GM18498 (cell line): ENCODE measurements around the gene C20orf202.
"Not testable (repeated sequence)": the region's sequence is repeated elsewhere in the genome, so short reads cannot be mapped to it uniquely, and the experiment has no call there.

Experiments used
- ATAC-seq: cut with Tn5 transposase; IDR thresholded peaks from one replicate; pipeline ENCODE4 v1.9.1; 2021; ENCODE audit warnings: mild to moderate bottlenecking, moderate library complexity; ENCODE audit not compliant: unreplicated experiment

C20orf202 gene

GRCh38 chr20:1207293-1207878 is 4.1 kb downstream of the C20orf202 start:
- ATAC-seq: no peak

DNA sequence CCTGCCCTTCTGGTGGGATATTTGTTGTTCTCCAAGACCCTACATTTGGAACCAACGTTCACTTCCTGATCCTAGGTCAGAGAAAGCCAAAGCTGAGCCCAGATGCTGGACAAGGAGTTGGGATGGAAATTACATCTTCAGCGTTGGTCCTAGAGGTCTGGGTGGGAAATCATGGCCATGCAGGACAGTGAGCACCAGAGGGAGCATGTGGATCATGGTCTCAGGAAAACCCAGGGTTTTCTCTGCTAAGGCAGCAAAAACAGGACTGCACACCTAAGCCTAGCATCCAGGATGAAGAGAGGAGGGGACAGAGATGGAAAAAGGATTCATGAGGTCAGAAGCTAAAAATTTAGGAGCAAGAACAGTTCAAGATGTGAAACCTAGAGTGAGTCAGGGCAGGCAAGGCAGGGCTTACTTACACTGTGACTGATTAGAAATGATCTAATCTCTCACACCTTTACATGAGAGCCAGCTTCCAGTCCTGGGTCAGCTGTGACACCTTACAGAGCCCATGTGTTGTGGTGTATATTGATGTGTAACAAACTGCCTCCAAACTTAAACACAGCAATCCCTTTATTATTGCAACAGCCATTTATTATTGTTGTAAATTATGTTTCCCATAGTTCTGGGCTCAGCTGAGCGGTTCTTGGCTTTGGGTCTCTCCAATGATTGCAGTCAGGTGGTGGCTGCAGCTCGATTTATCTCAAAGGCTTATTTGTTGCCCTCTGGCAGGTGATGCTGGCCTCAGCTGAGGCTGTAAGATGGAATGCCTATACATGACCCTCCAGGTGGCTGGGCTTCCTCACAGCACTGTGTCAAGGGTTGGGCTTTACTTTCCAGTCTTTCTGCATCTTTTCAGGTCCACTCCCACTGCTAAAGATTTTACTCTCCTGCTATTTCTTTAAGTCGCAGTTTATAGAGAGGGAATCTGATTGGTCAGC is 6.5 kb downstream of the C20orf202 start:
- no peak for ATAC-seq

GRCh38 chr20:1210501-1210900 is 7.2 kb downstream of the C20orf202 start:
- ATAC-seq: no peak

- no peak for ATAC-seq
Measured at GRCh38 chr20:1212023-1212422, 8.8 kb downstream of the C20orf202 start.

GRCh38 chr20:1212607-1213396 is 9.5 kb downstream of the C20orf202 start:
- ATAC-seq: peak; percentile 58

GRCh38 chr20:1214838-1215261 is 11.6 kb downstream of the C20orf202 start:
- ATAC-seq: no peak

DNA sequence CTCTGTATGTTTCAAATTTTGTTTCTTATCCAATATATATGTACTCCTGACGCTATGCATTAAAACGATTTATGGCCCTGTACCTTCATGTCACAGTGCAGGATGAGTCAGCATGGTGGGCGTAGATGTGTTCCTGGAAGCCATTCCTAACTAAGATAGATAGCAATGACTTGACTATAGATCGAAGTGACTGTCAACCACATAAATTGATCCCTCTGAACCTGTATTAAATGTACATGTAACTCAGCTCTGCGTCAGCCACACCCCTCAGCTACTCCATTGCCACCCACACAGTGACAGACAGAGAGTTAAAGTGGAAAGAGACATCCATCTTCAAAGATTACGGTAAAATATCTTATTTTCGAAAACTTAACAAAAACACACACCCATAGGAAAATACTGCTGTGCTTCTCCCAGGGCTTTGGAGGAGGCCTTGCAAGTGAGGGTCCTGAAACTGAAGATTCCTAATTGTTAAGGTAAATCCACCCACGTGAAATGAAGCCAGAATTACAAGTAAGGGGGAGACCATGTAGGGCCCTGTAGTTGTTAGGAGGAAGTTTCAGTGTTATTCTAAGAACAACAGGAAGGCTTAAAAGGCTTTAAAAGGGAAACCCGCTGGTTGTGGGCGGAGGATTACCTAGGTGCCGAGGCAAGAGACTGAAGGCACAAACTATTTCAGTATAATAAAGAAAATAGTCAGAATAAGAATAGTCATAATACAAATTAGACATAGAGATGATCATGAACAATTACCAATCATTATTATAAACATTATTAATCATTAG is 12.3 kb downstream of the C20orf202 start:
- no peak for ATAC-seq

GRCh38 chr20:1216527-1217427 is 13.5 kb downstream of the C20orf202 start:
- ATAC-seq: not testable (repeated sequence)

DNA sequence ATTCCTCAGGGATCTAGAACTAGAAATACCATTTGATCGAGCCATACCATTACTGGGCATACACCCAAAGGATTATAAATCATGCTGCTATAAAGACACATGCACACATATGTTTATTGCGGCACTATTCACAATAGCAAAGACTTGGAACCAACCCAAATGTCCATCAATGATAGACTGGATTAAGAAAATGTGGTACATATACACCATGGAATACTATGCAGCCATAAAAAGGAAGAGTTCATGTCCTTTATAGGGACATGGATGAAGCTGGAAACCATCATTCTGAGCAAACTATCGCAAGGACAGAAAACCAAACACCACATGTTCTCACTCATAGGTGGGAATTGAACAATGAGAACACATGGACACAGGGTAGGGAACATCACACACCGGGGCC is 19.5 kb downstream of the C20orf202 start:
- ATAC-seq: not testable (repeated sequence)

DNA sequence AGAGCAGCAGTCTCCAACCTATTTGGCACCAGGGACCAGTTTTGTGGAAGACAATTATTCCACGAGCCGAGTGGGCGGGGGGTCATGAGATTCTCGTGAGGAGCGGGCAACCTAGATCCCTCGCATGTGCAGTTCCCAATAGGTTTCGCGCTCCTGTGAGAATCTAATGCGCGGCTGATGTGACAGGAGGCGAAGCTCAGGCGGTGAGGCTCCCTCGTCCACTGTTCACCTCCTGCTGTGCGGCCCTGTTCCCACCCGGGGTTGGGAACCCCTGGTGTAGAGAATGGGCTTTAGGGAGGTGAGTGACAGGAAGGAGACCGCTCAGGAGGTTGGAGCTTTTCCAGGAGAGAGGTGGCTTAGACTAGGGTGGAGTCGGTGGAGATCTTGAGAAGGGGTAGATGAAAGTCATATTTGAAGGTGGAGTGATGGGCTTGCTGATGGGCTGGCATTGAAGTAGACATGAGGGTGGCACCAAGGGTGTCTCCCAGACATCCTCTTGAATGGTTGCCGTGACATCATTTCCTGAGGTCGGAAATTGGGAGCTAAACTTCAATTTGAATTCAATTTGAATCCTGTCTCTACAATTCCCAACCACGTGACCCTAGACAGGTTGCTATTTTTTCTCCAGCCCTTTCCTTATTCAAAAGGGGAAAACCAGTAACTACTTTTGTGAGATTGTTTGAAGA is 21.1 kb downstream of the C20orf202 start:
- ATAC-seq: no peak

DNA sequence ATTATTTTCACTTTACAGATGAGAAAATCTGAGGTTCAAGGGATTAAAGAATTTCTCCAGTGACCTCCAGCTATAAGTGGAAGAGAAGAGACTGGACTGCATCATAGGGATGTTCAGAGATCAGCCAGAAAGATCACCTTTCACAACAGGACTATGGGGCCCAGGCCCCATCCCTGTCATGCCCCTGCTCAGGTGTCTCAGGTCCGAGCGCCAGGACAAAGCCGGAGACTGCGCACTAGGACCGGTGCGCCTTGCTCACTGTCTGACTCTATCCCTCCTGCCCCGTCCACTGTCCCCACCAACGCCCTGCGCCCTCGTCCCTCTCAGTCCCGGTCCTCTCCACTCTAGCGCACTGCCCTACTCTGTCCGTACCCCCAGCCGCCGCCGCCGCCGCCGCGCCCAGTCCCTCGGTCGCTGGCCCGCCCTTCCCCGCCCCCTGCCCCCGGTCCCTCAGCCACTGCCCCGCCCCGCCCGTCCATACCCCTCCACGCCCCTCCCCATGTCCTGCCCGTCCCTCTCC is 22.1 kb downstream of the C20orf202 start:
- ATAC-seq: peak; percentile 19

- ATAC-seq: peak; percentile 47
Measured at GRCh38 chr20:1225783-1226654, 22.8 kb downstream of the C20orf202 start, which contains the start of gene RAD21L1. Gene RAD21L1, plus strand, starts transcription at chr20:1226044. Its CDS starts 2,410 bp downstream, at chr20:1228454.

DNA sequence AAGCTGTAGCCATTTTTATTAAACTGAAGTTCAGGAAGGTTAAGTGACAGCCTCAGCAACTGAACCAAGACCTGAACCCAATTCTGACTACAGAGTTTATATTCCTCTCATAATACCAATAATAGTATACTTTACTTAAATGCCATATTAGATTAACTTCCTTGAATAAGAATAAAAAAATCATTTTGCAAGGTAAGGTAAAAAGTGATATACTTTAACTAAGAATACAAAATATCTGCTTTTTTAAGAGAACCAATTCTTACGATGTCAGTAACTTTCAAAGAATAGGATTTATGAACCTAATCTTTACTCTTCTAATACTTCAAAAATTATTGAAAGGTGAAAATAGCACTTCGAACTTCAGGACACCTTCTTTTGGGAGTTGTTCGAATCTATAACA is 26.3 kb downstream of the C20orf202 start:
- no peak for ATAC-seq

DNA sequence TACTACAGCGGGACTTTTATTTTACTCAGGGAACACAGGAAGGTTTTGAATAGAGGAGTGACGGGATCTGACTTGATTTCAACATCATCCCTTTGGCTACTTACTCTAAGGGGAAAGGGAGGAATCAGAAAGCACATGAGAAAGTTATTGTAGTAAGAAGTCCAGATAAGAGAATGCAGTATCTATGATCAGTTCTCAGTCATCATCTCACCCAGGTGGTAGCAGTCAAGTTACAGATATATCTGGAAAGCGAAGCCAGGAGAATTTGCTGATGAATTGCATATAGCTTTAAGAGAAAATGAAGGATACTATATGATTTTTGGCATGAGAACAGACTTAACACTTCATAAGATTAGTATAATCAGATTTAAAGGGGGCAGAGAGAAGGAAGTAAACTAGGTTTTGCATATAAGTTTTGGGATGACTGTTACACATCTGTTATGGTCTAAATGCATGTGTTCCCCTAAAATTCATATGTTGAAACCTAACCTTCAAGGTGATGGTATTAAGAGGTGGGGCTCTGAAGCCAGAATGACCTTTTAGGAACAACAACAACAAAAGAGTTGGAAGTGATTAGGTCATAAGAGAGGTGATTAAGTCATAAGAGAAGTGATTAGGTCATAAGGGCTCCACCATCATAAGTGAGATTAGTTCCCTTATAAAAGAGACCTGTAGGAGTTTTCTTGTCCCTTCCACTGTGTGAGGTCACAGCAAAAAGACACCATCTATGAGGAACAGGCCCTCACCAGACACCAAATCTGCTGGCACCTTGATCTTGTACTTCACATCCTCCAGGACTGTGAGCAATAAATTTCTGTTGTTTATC is 29.2 kb downstream of the C20orf202 start:
- no peak for ATAC-seq

- no peak for ATAC-seq
Measured at GRCh38 chr20:1240549-1240948, 37.3 kb downstream of the C20orf202 start.

GRCh38 chr20:1241456-1241855 is 38.2 kb downstream of the C20orf202 start:
- no peak for ATAC-seq

GRCh38 chr20:1242099-1242498 is 38.8 kb downstream of the C20orf202 start:
- no peak for ATAC-seq
